ENCODE measurements around the gene DNAH1.

DNA sequence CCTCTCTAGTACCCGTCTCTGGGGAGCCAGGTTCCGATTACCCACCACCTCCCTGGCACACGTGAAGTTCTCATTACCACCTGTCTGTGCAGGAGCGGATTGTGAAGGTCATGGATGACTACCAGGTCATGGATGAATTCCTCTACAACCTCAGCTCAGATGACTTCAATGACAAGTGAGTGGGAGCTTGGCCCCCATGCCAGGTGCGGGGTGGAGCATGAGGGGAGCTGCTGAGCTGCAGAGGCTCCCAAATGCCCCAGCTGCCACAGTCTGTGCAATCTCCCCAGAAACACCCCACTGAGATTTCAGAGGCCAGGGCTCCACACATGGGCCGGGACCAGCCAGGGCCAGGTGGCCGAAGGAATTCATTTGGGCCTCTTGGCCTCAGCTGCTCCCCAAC, 34.3 kb downstream of the DNAH1 start:
- no peak for TF ChIP-seq CTCF (IDR thresholded peaks at IDR 0.05)
- TF ChIP-seq POLR2A (IDR thresholded peaks at IDR 0.05): no peak

Measured in Peyer's patch (tissue), 4 donors.